Measurements from ENCODE around the gene IL19.

DNA sequence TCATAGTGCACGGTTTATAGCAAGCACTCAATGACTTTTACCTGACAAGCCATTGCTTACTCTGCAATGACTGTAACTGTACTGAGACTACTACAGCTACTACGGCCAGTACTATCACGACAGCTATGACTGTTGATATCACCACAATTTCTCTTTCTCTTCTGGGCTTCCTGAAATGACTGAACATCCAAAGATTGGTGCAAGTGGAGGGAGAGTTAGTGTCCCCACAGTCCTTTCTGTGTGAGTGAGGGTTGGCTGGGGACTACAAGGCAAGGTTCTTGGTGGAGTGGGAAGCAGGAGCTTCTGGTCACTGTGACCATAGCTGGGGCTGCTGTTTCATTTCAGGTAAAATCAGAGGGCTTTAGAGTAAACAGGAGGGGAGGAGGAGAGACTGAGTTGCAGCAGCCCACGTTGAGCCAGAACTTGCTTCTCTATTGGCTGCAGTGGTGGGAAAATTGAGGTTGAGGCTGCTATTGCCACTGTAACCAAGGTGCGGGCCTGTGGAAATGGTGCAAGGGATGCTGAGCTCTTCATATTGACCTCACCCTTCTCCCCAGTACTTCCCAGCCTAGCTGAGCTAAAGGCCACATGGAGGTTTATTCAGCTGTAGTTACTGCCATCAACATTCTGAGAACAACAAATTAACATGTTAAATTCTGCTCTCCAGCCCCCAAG lies 15.8 kb downstream of the IL19 start:
- TF ChIP-seq, protein P1, sequence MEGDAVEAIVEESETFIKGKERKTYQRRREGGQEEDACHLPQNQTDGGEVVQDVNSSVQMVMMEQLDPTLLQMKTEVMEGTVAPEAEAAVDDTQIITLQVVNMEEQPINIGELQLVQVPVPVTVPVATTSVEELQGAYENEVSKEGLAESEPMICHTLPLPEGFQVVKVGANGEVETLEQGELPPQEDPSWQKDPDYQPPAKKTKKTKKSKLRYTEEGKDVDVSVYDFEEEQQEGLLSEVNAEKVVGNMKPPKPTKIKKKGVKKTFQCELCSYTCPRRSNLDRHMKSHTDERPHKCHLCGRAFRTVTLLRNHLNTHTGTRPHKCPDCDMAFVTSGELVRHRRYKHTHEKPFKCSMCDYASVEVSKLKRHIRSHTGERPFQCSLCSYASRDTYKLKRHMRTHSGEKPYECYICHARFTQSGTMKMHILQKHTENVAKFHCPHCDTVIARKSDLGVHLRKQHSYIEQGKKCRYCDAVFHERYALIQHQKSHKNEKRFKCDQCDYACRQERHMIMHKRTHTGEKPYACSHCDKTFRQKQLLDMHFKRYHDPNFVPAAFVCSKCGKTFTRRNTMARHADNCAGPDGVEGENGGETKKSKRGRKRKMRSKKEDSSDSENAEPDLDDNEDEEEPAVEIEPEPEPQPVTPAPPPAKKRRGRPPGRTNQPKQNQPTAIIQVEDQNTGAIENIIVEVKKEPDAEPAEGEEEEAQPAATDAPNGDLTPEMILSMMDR (IDR thresholded peaks at IDR 0.05; ENCODE audit: low read depth, low read length, missing input control), result no peak
- TF ChIP-seq YY1 (IDR thresholded peaks at IDR 0.05), result no peak
- TF ChIP-seq RAD21 (IDR thresholded peaks at IDR 0.05), result no peak
- TF ChIP-seq TAF1 (conservative IDR thresholded peaks at IDR 0.05), result no peak
- TF ChIP-seq, protein P2, sequence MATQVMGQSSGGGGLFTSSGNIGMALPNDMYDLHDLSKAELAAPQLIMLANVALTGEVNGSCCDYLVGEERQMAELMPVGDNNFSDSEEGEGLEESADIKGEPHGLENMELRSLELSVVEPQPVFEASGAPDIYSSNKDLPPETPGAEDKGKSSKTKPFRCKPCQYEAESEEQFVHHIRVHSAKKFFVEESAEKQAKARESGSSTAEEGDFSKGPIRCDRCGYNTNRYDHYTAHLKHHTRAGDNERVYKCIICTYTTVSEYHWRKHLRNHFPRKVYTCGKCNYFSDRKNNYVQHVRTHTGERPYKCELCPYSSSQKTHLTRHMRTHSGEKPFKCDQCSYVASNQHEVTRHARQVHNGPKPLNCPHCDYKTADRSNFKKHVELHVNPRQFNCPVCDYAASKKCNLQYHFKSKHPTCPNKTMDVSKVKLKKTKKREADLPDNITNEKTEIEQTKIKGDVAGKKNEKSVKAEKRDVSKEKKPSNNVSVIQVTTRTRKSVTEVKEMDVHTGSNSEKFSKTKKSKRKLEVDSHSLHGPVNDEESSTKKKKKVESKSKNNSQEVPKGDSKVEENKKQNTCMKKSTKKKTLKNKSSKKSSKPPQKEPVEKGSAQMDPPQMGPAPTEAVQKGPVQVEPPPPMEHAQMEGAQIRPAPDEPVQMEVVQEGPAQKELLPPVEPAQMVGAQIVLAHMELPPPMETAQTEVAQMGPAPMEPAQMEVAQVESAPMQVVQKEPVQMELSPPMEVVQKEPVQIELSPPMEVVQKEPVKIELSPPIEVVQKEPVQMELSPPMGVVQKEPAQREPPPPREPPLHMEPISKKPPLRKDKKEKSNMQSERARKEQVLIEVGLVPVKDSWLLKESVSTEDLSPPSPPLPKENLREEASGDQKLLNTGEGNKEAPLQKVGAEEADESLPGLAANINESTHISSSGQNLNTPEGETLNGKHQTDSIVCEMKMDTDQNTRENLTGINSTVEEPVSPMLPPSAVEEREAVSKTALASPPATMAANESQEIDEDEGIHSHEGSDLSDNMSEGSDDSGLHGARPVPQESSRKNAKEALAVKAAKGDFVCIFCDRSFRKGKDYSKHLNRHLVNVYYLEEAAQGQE (IDR thresholded peaks at IDR 0.05), result no peak
- TF ChIP-seq JUND (IDR thresholded peaks at IDR 0.05), result no peak
- TF ChIP-seq HNF4A (conservative IDR thresholded peaks at IDR 0.05), result no peak
- no peak for TF ChIP-seq MAX (IDR thresholded peaks at IDR 0.05)
- no peak for TF ChIP-seq GABPA (IDR thresholded peaks at IDR 0.05 in 1 of 2, conservative IDR thresholded peaks at IDR 0.05 in 1 of 2)
- TF ChIP-seq, protein P3, sequence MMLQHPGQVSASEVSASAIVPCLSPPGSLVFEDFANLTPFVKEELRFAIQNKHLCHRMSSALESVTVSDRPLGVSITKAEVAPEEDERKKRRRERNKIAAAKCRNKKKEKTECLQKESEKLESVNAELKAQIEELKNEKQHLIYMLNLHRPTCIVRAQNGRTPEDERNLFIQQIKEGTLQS (IDR thresholded peaks at IDR 0.05), result no peak
- TF ChIP-seq FOXA1 (IDR thresholded peaks at IDR 0.05), result no peak
- TF ChIP-seq SP1 (IDR thresholded peaks at IDR 0.05), result no peak
- no peak for TF ChIP-seq HNF4G (IDR thresholded peaks at IDR 0.05)
- no peak for TF ChIP-seq NR2F2 (IDR thresholded peaks at IDR 0.05)

Data from liver (tissue), 3 donors.